Measurements from ENCODE around the gene ALS2CL.

Gene ALS2CL

DNA sequence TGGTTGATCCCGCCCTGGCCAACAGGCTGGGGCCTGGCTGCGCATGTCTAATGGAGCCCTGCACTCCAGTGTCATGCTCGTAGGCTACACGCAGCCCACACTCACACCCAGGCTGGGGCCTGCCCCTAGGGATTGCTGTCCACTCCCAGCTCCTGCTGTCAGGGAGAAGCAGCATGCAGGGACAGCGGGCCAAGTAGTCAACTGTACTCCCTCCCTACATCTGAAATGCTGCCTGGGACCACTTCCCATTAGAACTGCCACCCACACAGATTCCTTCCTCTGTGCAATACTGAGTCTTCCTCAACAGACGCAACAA lies 16.1 kb downstream of the ALS2CL start:
- no peak for FAIRE-seq

DNA sequence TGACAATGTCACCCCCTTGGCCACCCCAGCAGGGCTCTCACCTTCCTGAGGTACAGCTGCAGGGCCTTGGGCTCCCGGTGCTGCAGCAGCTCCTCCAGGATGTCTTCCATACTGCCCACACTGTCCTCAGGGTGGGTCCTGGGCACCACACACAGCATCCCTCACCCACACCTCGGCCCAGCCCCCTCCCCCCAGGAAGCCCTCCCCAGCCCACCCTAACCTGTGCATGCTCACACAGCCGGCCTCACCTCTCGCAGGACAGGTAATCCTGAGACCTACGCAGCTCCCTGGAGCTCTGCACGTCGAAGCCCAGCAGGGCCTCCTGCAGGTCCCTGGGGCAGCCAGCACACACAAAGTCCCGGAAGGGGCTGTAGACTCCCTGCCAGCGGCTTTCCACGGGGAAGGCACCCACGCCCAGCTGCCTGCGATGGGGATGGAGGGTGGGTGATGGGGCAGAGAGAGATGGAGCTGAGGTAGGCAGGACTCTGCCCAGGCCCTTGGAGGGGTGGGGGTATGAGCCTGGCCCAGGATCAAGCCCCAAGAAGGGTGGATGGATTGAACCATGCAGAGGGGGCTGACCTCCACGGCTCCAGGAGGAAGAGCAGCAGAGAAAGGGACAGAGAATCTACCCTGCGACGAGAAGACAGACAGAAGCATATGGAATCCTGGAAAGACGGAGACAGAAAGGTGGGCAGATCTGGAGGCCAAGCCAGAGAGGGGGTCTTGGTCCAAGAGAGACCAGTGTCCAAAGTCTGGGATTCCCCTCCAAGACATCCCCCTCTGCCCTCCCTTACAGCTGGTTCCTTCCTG lies 16.7 kb downstream of the ALS2CL start:
- no peak for FAIRE-seq

DNA sequence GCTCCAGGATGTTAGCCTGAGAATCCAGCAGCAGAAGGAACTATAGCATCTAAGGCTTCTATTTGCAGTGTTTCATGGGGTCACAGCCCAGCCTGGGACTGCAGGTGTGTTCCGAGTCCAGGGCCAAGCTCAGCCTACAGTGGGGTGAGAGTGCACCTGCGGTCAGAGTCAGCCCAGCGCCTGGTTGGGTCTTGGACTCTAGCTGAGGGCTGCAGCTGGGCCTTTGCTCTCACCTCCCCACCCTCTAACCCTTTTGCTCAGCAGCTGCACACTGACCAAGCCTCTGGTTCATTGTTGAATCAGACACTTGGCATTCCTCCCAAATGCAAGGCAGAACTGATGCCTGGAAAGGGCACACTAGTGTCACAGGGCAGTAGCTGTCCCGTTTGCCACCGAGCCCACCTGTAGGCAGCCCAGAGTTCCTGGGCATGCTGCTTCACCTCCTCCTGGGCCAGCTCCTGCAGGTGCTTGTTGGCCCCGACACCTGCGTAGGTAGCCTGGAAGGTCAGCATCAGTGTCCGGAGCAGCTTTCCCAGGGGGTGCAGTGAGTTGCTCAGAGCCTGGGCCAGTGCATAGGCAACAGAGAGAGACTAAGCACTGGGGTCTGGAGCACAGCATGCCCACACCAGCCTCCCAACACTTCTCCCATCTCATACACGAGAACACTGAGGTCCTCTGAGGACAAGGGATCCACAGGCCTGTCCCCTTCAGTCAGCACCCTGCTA lies 17.5 kb downstream of the ALS2CL start:
- FAIRE-seq, result no peak

DNA sequence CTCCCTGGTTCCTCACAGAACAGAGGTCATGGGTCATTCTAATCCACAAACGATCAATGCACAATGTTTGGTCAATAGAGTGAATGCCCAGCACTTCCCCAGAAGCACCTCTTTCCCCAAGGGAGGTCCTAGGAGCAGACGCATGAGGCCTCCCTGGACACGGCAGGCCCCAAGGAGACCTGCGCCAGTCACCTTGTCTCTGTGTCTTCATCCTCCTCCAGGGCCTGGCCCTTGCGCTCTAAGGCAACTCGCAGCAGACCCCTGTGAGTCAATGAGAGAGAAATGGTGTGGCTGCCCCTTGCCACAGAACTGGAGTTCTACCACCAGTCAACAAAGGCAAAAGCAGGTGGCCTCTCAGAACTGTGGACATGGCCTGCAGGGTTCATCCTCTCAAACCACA lies 18.1 kb downstream of the ALS2CL start:
- no peak for FAIRE-seq

DNA sequence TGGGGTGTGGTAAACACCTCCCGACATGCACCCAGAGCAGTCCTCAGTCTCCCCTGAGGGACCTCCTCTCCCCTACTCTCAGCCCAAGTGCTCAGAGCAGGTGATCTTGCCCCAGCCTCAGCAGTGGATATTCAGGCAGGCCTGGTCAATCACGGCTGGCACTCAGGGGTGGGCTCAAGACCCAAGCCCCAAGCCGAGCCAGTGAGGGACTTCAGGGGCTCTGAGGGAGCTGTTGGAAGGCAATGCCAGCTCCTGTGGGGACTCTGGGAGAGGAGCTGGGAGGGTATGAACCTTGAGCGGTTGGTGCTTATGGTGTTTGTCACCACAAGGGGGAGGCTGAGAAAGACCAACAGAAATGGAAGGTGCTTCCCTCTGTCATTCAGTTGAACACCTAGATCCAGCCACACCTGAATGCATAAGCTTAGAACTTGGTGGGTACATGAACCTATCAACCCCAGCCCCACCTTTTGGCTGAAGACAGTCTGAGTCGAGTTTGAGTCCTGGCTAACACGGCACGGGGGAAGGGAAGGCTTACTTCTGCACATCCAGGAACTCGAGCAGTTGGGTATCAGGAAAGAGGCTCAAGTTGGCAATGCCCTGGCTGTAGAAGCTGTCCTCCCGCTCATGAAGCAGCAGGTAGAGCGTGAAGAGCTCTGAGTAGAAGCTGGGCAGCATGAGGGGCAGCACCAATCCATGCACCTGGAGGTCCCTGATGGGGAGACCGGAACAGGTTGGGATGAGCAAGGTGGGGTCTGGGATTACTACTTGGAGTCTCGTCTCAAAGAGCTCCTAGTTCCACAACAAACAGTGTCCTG lies 19.2 kb downstream of the ALS2CL start:
- no peak for FAIRE-seq

GRCh38 chr3:46673151-46674030 lies 20.1 kb downstream of the ALS2CL start:
- FAIRE-seq, result no peak

DNA sequence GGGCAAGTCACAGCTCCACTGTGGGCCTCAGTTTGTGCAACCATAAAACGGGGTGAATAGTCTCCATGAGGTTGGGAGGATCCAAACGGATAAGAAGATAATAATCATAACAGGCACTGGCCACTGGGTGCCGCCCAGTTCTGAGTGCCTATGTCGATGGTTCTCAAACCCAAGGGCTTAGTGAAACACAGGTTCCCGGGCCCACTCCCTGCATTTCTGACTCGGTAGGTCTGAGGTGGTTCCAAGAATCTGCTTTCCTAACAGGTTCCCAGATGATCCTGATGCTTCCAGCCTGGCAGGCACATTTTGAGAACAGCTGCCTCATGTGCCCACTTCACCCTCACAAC lies 21.2 kb downstream of the ALS2CL start:
- FAIRE-seq, result no peak

GRCh38 chr3:46671541-46672348 lies 21.7 kb downstream of the ALS2CL start:
- FAIRE-seq, result no peak

- no peak for FAIRE-seq
Measured at GRCh38 chr3:46670891-46671427, 22.5 kb downstream of the ALS2CL start.

DNA sequence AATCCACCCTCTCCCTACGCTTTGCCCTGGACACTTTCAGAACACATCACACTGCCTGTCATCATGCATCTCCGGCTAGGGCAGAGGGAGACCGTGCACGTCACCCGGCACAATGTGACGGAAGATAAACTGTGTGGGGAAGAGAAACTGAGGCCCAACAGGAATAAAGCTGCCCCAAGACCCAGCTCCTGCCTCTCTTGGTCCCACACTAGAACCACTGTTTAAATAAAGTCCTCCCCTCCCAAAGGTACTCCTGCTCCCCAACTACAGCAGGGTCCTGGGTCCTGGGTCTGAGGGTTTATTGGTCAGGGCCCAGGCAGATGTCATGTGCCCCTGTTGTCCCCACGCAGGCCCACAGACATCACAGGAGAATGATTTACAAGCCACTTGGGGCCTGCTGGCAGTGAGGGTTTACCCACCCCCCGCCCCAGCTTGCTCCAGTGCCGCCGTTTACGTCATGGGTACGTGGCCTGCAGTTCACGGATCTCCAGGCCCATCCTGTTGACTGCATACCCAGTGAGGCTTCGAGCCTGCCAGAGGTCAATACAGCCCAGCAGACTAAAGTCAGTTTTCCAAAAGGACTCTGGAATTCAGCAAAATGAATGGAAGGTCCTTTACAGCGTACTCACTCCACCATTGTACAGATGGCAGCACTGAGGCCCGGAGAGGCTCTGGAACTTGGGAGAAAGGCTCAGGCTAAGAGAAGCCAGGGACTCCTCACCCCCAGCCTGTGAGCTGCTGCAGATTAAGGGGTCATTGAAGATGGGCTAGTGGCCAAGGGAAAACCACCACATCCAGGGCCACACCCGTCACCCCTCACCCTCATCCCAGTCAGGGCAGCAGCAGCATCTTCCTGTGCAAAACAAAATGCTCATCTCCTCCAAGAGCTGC lies 23.2 kb downstream of the ALS2CL start:
- no peak for FAIRE-seq

- no peak for FAIRE-seq
Measured at GRCh38 chr3:46669191-46669999, 24.1 kb downstream of the ALS2CL start.

DNA sequence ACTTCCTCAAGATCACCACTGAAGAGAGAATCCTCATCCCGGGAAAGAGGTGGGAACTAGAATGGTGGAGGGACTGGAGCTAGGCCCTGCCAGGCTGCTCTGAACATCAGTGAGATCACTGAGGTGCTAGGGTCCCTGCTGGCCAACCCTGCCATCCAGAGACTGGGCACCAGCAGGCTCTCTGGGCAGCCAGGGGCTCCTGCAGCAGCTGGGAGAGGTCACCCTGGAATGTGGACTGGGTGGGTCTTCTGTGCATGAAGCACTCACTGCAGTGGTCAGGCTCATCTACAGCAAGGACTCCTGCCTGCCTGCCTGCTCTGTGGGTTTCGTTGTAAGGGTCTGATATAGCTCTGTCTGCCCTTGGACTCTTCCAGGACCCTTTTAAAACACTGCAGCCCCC lies 24.9 kb downstream of the ALS2CL start:
- FAIRE-seq, result no peak

- FAIRE-seq, result no peak
Measured at GRCh38 chr3:46668116-46668515, 25.4 kb downstream of the ALS2CL start.

GRCh38 chr3:46667657-46668056 lies 25.8 kb downstream of the ALS2CL start:
- no peak for FAIRE-seq

GRCh38 chr3:46667061-46667621 lies 26.3 kb downstream of the ALS2CL start:
- FAIRE-seq, result no peak

GRCh38 chr3:46666453-46666845 lies 27.0 kb downstream of the ALS2CL start:
- FAIRE-seq, result no peak

DNA sequence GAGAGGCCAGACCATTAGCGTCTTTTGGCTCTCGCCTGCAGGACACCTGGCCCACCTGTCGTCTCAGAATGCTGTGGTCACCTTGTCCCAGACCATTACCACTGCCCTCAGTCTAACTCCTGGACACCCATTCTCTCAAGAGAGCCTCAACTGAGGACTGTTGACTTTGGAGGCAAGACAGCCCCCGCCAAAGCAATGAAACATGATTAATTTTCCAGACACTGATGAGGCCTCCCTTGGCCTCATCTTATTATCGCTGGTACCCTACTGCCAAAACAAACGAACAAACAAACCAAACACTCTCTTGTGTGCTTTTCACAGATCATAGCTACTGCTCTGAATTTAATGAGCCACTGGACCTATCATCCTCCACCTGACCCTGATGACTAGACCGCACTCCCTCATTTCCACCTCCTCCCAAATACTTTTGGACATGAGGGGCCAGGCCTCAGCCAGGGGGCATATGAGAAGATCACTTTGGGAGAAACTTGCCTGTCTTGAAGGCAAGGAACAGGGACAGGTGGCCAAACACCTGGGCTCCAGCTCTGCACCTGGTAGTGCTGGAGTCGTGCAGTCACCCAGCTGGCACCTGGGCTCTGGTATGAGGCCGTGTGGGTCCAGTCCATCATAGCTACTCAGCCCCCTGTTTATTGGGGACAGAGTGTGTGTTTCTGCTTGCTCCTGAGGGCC lies 27.6 kb downstream of the ALS2CL start:
- FAIRE-seq, result no peak

DNA sequence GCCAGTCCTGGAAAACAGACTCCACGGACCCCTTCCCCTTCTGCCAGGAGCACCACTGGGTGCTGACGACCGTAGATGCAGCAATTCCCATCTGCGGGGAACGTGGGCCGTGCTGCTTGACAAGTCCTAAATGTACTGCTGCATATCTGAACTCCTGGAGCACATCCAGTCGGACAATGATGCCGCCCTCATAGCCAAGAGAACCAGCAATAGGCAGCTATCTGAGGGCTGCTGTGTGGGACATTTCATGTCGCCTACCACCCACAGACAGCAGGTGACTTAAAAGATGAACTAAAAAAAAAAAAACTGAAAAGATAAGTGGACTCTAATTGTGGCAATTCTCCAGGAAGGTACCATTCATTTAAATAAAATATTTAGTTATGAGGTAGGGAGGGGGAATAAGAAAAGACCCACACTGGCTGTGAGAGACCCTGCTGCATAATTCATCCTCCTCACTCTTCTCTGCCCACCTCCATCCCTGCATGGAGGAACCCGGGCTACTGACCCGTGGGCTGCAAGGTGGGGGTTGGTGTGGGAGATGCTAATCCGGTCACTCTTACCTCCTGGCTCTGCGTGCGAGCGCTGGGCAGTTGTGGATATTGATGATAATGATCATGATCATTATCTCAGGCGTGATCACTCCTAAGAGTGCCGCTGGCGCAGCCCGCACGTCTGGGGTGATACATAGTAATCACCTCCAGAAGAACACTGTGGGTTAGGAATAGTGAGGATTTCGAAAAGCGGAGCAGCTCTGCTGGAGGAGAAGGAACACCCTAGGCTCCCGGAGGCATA lies 28.3 kb downstream of the ALS2CL start:
- FAIRE-seq, result no peak
